AG04450 (cell line): Measurements from ENCODE around the gene KRTAP5-2. TPM values are rescaled to one million over a fixed set of nuclear protein-coding genes. Genes with fewer than 3 reads are reported as not detected.
"Not testable (repeated sequence)": the region's sequence is repeated elsewhere in the genome, so short reads cannot be mapped to it uniquely, and the experiment has no call there.

Source experiments
- CTCF ChIA-PET: fragments of 300-600, 350-600 bp; formaldehyde crosslinking; extraction: SDS; loops from one replicate; lab custom pipeline; 2022; ENCODE audit warnings: antibody characterized with exemption, inconsistent platforms; lab: Charles Lee
- POLR2A ChIA-PET: fragments of 350-600 bp; formaldehyde crosslinking; extraction: SDS; loops from one replicate; lab custom pipeline; 2021; ENCODE audit warnings: antibody characterized with exemption, inconsistent platforms; lab: Yijun Ruan, JAX
- DNase-seq: peaks from one replicate; pipeline ENCODE4 v3.0.0-alpha.2; 2011; ENCODE audit warnings: low read depth, low spot score
- H3K27ac ChIP-seq: one replicate; pipeline ENCODE4 v1.5.1; 2012; ENCODE audit warnings: low read depth, low read length, control low read depth
- H3K27me3 ChIP-seq: one replicate; pipeline ENCODE4 v1.6.0; 2012; ENCODE audit warnings: low read length; ENCODE audit not compliant: control insufficient read depth, insufficient read depth
- H3K4me3 ChIP-seq: 2 replicates; pipeline ENCODE4 v1.5.1; 2011; ENCODE audit warnings: mild to moderate bottlenecking, low read depth, low read length, control low read depth
- H3K9me3 ChIP-seq: 2 replicates; pipeline ENCODE4 v1.5.1; 2012; ENCODE audit warnings: low read length; ENCODE audit not compliant: control insufficient read depth, insufficient read depth
- CTCF ChIP-seq: IDR thresholded peaks from 2 replicates; pipeline ENCODE4 v1.5.1; 2011; ENCODE audit warnings: low read depth, low read length, control low read depth, inconsistent platforms
- polyA plus RNA-seq: library from polyadenylated mRNA; depleted of rRNA; stranded (reverse); fragments of >200 nt; gene quantifications from 2 replicates; pipeline ENCODE4 v1.2.3, GENCODE V29; 2011

Gene KRTAP5-2
- polyA plus RNA-seq, 1 experiment, result not detected

- Histone ChIP-seq H3K9me3 (no peaks in the 10 kb centered on the region), H3K27ac (no peak overlapping the region), H3K4me3 (no peak overlapping the region), H3K27me3 (peaks cover 37% of the 10 kb centered on the region)
- POLR2A ChIA-PET, result interaction anchor here (0.6 kb wide), 1 partner anchor 21 kb away, joined by 3 read pairs; no protein-coding TSS in a partner anchor
- CTCF ChIA-PET, result interaction anchor here (0.7 to 2.3 kb wide), 2 partner anchors 16 to 51 kb away, joined by 3 to 8 read pairs; no protein-coding TSS in a partner anchor
- TF ChIP-seq CTCF, result no peak
- DNase-seq, result no peak
These were observed 632 bp downstream of the KRTAP5-2 start for GRCh38 chr11:1597331-1597993.

- H3K27ac ChIP-seq, result not testable (repeated sequence)
These were observed 1.4 kb downstream of the KRTAP5-2 start for GRCh38 chr11:1596576-1597121.

GRCh38 chr11:1595994-1596575, 2.0 kb downstream of the KRTAP5-2 start:
- POLR2A ChIA-PET, DNase-seq, H3K9me3 ChIP-seq, H3K27ac ChIP-seq, H3K4me3 ChIP-seq: not testable (repeated sequence)
- peaks cover 42% of the 10 kb centered on the region for H3K27me3 ChIP-seq
- CTCF ChIA-PET, result interaction anchor here (0.7 to 2.3 kb wide), 9 partner anchors 13 to 78 kb away, joined by 3 to 17 read pairs (median 5); no protein-coding TSS in a partner anchor

More at GRCh38 chr11:1596576-1597121, 1.4 kb downstream of the KRTAP5-2 start:
- POLR2A ChIA-PET, H3K9me3 ChIP-seq, H3K4me3 ChIP-seq, DNase-seq: not testable (repeated sequence)
- peaks cover 42% of the 10 kb centered on the region for H3K27me3 ChIP-seq
- CTCF ChIA-PET, result interaction anchor here (0.8 to 2.3 kb wide), 4 partner anchors 21 to 55 kb away, joined by 3 to 15 read pairs (median 6); no protein-coding TSS in a partner anchor

- Histone ChIP-seq H3K9me3 (no peaks in the 10 kb centered on the region), H3K27me3 (peaks cover 38% of the 10 kb centered on the region), H3K4me3 (no peak overlapping the region), H3K27ac (no peak overlapping the region)
- ChIA-PET CTCF (interaction anchor here (0.6 kb wide), 1 partner anchor 20 kb away, joined by 3 read pairs; the partner anchor contains the start of gene DUSP8), POLR2A (interaction anchor here (0.6 kb wide), 1 partner anchor 12 kb away, joined by 6 read pairs; no protein-coding TSS in a partner anchor)
- no peak for TF ChIP-seq CTCF
- no peak for DNase-seq
These were observed 5.5 kb downstream of the KRTAP5-2 start for GRCh38 chr11:1592628-1593027.

GRCh38 chr11:1589996-1590395, 8.1 kb downstream of the KRTAP5-2 start:
- CTCF ChIA-PET, result interaction anchor here (2.5 kb wide), 1 partner anchor 16 kb away, joined by 15 read pairs; no protein-coding TSS in a partner anchor

GRCh38 chr11:1589191-1589963, 8.7 kb downstream of the KRTAP5-2 start:
- H3K9me3 ChIP-seq, H3K4me3 ChIP-seq, H3K27ac ChIP-seq, DNase-seq: not testable (repeated sequence)
- POLR2A ChIA-PET, result interaction anchor here (0.8 kb wide), 1 partner anchor 200 kb away, joined by 5 read pairs; no protein-coding TSS in a partner anchor
- peaks cover 25% of the 10 kb centered on the region for H3K27me3 ChIP-seq
- CTCF ChIA-PET, result interaction anchor here (2.5 kb wide), 1 partner anchor 15 kb away, joined by 15 read pairs; no protein-coding TSS in a partner anchor

More at GRCh38 chr11:1589996-1590395, 8.1 kb downstream of the KRTAP5-2 start:
- H3K4me3 ChIP-seq, result no peak overlapping the region
- POLR2A ChIA-PET, result interaction anchor here (0.8 kb wide), 1 partner anchor 201 kb away, joined by 5 read pairs; no protein-coding TSS in a partner anchor
- H3K9me3 ChIP-seq, result no peaks in the 10 kb centered on the region
- H3K27me3 ChIP-seq, result peaks cover 28% of the 10 kb centered on the region
- H3K27ac ChIP-seq, result no peak overlapping the region
- no peak for DNase-seq
- TF ChIP-seq CTCF, result no peak
